RPMI8226 (cell line): ENCODE results near the gene TP53AIP1.

Experiments used
- DNase-seq: peaks from one replicate; pipeline ENCODE4 v3.0.0-alpha.2; 2015

The TP53AIP1 gene

DNA sequence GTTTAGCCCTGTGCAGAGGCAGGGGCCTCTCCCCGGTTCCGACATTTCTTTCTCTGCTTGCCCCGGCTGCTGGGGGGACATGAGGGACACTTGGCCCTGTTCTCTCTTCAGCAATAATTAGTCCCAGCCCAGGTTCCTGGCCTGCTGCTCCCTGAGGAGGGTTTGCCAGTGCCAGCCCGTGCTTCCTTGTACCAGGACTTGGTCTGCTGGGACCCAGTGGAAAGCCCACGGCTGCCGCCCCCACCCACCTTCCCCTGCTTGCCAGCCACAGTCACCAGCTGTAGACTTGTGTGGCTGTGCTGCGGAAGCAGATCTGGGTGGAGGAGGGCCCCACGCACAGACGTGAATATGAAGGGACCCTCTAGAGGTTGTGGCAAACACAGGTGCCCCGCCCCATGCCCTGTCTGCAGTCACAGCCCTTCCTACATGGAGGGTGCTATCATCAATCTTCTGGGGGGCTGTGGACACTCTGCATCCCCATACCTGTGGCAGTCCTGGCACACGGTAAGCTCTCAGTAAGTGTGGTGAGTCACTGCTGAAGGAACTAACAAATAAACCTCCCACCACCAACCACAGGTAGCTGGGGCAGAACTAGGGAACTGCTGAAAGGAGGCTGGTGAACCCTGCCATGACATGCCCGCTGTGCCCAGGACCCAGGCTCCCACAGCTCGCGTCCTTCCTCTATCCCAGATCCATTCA, 949 bp downstream of the TP53AIP1 start:
- DNase-seq: no peak

DNA sequence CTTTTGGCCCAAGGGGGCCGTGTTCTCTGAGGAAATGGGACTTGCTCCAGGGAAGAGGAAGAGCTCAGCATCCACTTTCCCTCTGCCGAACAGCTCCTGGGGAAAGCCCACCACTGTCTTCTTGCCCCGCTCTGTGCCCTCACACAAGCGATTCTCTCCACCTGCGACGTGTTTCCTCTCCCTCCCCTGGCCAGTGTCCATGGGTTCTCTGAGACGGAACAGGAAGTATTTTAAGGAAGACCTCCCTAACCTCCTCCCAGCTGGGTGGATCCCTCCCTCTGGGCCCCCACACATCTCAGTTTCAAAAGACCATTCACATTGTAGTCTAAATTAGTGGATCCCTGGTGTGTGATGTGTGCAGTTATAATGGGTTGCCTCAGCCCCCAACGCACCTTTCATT, 1.6 kb downstream of the TP53AIP1 start:
- DNase-seq: no peak

DNA sequence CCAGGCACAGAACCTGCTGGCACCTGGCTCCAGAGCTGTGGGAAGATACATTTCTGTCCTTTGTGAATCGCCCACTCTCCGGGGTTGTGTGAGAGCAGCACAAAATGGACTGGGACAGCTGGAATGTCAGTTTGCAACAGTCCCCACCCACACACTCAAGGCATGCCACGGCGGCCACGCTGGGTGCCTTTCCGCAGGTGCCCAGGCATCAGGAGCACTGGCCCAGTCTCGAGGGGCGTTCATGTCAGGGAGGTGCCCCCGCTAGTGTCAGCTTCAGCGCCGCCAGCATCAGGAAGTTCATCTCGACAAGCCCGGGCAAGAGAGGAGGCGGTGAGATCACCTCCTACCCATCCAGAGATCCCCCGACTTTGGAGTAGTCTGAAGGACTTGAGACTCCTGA, 2.1 kb downstream of the TP53AIP1 start:
- DNase-seq: no peak

DNA sequence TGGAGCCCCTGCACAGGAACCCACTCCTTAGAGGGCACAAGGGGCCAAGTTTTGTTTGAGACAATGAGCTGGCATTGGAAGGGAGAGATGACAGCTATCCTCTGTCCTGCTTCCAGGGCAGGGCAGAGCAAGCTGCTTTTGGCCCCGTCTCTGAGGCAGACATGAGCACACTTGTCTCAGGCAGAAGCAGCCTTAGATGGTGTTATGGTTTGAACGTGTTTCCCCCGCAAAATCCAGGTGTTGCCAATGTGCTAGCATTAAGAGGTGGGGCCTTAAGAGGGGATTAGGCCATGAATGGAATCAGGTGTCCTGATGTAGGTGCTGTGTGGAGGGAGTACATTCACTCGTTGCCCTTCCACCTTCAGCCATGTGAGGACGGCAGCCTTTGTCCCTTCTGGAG, 2.5 kb downstream of the TP53AIP1 start:
- DNase-seq: no peak

DNA sequence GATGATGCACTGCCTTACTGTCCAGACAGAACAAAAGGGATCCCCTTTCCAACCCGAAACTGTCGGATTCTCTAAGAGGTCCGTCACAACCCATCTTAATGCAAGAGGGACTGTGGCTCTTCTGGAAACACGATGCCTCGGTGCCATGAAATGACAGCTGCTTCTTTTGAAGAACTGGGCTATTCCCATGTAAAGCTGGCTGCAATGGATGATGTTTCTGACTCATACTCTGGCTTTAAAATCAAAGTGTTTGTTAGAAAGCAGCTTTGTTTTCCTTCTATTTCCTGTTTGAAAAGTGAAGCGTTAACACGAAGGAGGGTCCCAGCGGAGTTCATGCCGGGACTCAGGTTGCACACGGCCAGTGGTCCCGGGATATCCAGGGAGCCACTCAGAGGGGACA, 3.1 kb downstream of the TP53AIP1 start:
- no peak for DNase-seq

DNA sequence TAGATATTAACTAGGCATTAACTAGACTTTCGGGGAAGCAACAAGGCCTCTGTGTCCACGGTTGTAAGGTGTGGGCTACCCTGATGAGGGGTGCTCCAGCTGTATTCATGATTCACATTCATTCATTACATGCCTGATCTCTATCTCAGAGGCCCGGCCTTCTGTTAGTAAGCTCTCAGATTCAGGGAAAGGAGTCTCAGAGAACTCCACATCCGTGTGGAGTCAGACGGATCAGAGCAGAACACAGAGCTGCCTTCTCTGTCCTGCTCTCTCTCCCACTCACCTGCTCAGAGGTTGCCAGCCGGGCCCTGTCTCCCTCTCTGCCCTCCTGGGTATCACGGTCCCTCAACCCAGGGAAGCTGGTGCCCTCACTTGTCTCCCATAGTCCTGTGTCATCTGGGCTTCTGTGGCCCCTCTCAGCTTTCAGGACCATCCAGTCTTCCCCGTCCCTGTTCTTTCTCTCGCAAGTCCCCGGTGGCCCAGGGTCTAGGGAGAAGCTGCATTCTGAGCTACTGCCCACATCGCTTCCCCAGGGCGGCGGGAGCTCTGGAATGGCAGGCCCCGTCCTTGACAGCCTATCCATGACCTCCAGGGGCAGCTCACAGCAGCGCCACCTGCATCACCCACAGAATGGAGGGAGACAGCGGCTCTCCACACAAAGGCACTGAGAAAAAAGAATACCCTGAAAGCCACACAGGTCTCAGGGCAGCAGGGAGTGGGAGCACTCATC, 4.3 kb downstream of the TP53AIP1 start:
- no peak for DNase-seq

DNA sequence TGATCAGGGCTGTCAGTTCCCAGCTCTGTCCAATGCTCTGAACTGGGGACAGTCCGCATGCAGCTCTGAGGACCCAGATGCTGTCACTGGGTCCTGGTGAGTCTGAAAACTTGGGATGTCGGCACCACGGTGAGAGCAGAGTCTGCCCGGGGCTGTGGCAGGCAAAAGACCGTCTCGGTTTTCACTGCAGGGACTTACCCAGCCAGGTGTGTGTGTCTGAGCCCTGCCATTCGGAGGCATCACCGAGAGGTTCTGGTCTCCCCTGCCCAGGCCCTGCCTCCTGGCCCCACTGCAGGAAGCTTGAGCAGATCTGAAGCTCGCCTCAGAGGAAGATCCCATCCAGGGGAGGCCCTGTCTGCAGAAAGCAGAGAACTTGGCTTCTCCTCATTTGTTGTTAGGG, 5.2 kb downstream of the TP53AIP1 start:
- DNase-seq: no peak

DNA sequence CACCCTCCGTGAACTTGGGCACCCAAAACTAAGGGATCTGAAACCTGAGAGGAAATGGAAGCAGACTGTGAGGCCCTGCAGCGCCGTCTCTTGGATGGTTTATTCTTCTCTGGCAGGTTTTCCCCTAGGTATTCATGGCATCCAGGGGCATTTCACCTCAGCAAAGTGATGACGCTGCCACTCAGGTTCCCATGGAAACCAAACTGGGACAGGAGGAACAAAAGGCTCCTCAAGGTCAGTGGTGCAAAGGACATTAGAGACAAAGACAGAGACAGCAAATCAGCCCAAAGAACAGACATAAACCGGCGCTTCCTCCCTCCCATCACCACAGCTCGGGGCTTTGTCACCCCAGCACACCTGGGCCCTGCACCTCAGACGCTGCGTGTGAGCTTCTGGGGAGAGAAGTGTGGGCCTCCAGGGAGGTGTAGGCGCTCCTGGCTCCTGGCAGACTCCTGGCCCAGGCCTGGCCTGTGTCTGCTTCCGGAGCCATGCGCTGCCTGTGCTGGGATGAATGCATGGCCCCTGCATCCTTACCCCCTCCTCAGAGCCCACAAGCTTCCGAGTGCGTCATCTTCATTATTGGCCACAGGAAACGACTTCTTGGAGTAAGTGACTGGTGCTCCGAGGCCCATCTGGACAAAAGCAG, 5.9 kb downstream of the TP53AIP1 start:
- DNase-seq: peak; percentile 20

DNA sequence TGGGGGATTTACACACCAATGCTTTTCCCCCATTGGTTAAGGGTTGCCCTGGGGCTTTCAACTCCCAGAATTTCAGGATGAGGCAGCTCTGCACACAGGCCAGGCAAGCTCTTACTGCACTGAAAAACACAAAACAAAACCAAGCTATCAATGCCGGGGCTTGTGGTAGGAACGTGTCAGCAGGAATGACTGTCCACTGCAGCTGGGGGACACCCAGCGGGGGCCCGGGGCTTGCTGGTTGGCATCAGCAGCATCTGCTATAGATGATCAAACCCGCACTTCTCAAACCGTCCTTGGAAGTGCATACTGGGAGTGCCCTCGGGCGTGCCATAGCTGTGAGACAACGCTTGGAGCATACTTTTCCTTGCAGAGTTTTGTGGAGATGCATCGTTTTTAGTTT, 7.7 kb downstream of the TP53AIP1 start:
- DNase-seq: no peak

DNA sequence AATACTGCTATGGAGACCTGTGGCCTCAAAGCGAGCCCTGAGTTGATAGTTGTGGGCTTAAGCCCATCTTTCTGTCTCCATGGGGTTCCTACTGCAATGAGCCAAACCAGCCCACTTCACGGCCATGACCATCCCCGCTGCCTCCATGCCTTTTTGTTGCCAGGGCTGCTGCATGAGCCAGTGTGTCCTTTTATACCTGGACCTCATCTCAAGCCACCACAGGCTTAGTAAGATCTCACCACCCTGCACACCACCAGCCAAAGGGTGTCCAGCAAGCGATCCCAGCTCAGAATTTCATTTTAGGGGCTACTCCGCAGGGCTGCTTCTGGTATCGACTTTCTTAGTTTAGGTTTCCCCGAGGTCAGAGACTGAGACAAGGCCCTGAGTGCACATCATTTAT, 8.3 kb downstream of the TP53AIP1 start:
- DNase-seq: no peak

DNA sequence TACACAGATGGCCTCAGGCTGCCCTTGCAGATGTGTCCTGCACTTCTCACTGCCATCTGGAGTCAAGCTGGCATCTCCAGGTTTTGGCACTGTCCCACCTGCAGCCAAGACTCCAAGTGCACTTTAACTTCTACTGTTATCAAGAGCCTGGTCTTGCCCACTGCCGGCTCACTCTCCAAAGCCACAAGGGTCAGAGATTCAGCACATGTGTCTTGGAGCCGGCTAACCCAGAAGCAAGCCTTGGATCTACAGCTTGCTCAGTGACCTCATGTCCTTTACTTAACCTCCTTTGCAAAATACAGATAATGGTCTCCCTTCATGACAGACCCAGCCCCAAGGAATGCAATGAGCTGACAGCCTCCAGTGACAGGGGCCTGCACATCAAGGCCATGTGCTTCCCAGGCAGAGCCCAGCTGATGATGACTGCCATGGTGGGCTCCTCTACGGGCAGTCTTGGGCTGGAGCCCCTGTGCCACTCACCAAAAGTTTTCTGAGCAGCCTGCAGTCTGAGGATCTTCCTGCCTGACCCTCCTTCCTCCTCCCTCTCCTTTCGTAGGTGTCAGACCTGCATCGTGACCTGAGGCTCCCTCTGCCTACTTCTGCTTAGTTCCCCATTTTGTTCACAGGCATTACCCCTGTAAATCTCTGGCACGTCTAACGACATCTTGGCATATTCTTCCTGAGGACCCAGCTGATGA, 9.0 kb downstream of the TP53AIP1 start:
- no peak for DNase-seq

DNA sequence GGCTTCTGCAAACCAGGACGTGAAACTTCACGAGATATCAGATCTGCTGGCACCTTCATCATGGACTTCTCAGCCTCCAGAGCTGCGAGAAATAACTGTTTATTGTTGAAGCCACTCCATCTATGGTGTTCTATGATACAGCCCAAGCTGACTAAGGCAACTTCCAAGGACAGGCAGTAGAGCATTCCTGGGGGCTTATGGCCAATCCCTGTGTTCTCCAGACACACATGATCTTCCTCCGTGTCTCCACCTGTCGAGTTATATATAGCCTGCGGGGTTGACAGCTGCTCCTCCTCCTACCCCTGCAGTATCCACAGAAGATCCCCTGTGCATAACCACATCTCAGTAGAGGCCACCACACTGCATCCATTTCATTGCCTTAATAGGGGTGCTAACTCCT, 11.0 kb downstream of the TP53AIP1 start:
- DNase-seq: no peak

DNA sequence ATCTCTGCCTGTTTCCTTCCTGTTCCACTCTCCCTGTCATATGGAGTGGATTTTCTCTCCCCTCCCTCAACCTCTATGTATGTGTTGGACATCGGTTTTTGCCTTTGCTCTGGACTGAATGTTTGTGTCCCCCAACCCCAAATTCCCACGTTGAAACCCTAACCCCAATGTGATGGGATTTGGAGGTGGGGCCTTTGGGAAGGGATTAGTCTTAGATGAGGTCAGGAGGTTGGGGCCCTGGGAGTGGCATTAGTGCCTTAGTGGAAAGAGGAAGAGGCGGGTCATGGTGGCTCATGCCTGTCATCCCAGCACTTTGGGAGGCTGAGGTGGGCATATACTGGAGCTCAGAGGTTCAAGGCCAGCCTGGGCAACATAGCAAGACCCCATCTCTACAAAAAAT, 11.6 kb downstream of the TP53AIP1 start:
- no peak for DNase-seq

DNA sequence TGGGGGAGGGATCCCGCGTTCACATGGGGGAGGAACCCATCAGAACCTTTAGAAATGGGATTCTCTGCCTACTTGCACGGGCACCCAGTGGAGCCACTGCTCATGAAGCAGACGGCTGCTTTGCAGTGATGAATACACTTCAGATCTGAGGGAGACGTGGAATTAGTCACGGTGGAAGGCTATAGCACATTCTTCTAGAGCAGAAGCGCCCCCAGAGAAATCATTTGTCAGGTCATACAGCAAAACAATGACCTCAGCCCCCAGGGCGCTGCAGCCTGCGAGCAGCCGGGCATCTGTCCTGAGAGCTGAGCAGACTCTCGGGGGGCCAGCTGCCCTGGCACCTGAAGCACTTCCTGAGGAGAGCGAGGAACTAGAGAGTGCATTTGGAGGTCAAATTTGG, 12.7 kb downstream of the TP53AIP1 start:
- DNase-seq: no peak

DNA sequence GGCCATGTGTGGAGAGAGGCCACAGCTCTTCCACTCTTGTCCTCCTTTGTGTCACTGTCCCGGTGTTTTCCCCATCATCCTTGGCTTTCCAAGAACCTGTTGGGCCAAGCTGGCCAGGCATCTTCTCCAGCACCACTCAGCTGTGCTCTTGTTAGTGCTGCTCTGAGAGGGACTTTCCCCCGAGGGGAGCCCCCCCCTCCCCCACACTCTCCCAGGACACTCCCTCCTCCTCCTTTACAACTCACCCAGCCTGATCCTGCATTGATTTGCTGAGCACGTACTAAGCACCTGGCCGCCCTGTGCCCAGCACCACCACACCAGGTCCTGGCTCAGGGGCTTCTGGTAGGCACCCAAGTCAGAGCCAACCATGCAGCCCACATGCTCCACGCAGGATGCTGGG, 13.2 kb downstream of the TP53AIP1 start:
- no peak for DNase-seq

DNA sequence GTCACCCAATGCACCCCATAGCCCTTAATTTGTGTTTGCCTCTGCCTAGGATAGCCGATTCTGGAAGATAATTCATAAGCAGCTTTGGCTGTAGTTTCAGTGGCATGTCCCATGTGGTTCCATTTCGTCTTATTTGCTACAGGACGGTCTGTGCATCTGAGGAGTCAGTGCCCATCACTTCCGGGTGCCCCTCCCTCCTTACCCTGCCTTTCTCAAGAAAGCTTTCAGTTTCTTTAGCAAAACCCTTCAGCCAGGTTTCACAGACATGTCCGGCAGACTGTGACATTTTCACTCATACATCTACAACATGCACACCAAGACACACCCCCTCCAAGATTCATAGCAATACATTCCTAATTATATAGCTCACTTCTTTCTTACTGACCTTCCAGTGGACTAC, 14.3 kb downstream of the TP53AIP1 start:
- DNase-seq: peak; percentile 66

DNA sequence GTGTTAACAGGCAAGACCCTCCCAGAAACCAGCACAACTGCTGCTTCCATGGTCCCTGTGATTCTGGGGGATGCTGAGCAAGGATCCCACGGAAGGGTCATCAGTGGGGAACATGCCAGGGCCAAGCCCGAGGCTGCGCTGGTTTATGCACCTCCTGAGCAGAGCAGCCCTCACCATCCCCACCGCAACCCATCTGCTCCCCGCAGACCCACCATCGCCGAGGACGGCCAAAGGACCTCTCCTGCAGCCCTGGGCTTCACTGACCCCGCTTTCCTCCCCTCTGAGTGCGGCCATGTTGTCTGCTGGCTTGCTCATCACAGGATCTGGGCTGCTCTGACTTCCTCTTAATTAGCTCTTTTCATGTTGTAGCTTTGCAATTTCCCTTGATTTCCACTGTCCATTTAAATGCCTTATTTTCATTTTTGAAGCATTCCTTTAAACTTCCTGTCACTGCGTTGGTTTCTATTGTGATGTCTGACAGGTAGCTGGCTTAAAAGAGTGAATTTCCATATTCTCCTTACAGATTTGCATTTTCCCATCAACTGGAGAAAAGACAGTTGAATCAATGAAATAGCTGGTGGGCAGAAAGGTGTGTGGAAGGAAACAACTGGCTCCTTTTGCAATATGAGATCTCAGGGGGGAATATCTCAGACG, 14.9 kb downstream of the TP53AIP1 start:
- no peak for DNase-seq

DNA sequence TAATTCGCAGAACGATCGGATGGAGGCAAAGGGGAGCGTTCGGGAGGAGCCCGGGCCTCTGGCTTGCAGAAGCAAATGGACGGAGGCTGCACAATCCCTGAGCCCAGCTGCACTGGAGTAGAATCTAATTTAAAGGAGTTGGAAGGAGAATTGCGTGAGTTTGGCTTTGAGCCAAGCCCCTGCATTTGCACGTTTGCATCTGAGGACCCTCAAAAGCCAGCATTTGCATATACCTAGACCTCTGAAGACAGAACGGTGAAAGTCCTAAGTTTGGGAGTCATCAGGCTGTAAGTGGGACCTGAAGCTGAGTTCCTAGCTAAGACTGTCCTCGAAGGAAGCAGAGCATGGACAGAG, 15.6 kb downstream of the TP53AIP1 start:
- DNase-seq: no peak

DNA sequence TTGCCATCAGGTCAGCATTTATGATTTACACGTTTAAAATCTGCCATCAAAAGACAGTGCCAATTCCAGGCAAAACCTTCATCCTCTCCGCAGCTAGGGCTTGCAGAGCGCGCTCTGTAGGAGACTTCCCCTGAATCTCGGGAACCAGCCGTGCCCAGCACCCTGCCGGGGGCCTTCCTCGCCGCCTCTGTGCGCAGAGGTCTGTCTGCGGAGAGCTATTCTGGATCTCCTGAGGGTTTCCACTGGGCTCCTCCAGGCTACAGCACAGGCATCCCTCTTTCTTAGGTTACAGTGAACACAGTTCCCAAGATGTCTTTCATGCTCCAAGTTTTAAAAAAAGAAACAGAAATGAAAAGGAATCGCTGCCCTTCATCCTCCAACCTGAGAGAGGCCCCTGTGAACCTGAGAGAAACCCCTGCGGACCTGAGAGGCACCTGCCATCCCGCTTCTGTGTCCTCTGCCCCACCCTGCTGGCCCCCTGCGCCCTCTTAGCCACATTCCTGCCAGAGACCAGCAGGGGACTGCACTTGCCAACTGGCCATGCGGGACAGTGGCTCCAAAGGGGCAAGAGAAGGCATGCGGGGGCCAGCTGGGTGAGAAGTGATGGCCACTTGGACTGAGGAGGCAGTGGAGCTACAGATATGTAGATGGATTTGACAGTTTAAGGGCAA, 16.1 kb downstream of the TP53AIP1 start:
- DNase-seq: no peak

DNA sequence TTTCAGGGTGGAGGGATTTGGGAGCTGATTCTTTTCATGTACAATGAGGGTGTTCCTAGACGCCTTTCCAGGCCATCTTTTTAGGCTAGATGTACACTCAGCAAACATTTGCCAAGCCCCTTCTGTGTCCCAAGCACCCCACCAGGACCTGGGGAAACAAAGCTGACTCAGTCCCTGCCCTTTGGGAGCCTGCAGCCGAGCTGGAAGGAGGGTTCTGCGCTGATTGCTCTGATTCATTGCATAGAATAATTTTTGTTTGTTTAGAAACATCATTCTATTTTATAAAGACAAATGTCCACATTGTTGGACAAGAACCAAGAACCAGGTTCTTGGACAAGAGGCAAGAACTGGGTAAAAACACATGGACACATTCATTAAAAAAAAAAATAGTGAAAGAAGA, 16.7 kb downstream of the TP53AIP1 start:
- DNase-seq: no peak

DNA sequence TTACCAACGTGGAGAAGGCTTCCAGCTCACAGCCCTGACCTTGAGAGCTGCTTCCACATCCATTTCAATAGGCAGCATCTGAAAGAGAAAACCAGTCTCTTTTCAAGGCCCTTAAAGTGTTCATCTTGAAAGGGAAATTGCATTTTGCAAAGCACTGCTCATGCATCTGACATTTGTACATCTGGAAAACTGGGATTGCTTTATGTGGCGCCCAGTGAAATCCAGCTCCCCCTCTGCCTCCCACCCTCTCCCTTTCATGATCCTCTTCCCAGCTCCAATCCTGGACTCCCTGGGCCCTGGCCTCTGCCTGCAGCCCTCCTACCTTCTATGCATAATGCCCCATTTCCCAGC, 17.4 kb downstream of the TP53AIP1 start:
- no peak for DNase-seq

DNA sequence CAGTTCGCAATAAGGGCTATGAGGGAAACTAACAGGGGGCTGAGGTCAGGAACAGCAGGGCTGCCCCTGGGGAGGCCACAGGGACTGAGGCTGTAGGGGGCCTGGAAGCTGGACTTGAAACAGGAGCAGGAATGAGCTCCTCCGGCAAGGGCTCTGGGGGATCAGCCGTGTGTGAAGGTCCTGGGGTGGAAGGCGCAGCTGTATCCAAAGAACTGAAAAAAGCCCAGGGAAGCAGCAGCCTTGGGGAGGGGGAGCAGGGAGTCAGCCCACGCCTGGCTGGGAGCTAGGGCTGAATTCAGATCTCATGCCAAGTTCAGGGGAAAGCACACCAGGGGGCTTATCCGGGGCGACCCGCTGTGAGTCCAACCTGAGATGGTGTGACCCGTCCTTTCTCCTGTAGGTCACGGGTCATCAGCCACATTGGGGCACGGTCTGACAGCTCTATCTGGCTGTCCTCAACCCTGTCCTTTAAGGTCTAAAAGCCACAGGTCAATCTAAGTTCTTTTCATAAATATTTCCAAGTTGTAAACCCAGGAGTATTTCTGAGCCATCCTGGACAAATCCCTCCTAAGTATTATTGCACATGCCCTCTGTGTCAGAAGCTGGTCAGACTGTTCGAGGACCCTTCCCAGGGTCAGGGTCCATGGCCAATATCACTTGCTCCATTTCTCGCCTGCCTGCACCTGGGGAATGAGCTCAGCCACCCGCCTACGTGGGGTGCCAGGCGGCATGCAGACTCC, 18.0 kb downstream of the TP53AIP1 start:
- no peak for DNase-seq
